ENCODE results near the gene DCUN1D2. TPM values are rescaled to one million over a fixed set of nuclear protein-coding genes. Genes with fewer than 3 reads are reported as not detected.
"Not testable (repeated sequence)": the region's sequence is repeated elsewhere in the genome, so short reads cannot be mapped to it uniquely, and the experiment has no call there.

DCUN1D2 gene
- total and polyA plus RNA-seq, 7 experiments from 2014 or later: 6.8 to 31.9 (median 23.1) TPM

GRCh38 chr13:113475280-113475679 is 15.2 kb downstream of the DCUN1D2 start:
- Mint-ChIP-seq H3K9me3 (no peaks in the 10 kb centered on the region), H3K4me3 (no peak overlapping the region), H3K27me3 (no peaks in the 10 kb centered on the region), H3K36me3 (peaks cover 10 to 87% (median 38%) of the 10 kb centered on the region in 5 donors), H3K27ac (no peak overlapping the region), H3K4me1 (peaks cover 0 to 7% (median 0%) of the 10 kb centered on the region in 7 donors)
- intact Hi-C loops (cut with micrococcal nuclease): no loop called here
- Histone ChIP-seq H3K4me3 (ENCODE audit: low read length) (no peak overlapping the region), H3K36me3 (ENCODE audit: control insufficient read depth in 2 of 3, insufficient read depth in 3 of 3, low read length in 3 of 3) (peaks cover 0 to 17% (median 0%) of the 10 kb centered on the region in 3 experiments), H3K9me3 (ENCODE audit: control insufficient read depth in 2 of 3, low read length in 3 of 3) (no peaks in the 10 kb centered on the region), H3K27ac (ENCODE audit: low read depth, low read length) (no peak overlapping the region), H3K27me3 (ENCODE audit: control insufficient read depth in 2 of 2, insufficient read depth in 2 of 2, low read length in 2 of 2) (no peaks in the 10 kb centered on the region), H3K4me1 (ENCODE audit: control insufficient read depth in 2 of 2, insufficient read depth in 2 of 2, low read length in 2 of 2) (no peaks in the 10 kb centered on the region)
- DNase-seq (no peak), ATAC-seq (no peak)
- CTCF ChIA-PET: no interaction called here
- POLR2A ChIA-PET: no interaction called here

- CTCF ChIA-PET: no interaction called here
Measured at GRCh38 chr13:113474179-113474578, 16.3 kb downstream of the DCUN1D2 start.

GRCh38 chr13:113472355-113473025 is 18.0 kb downstream of the DCUN1D2 start:
- Histone ChIP-seq H3K9me3 (ENCODE audit: control insufficient read depth in 2 of 3, low read length in 3 of 3) (no peaks in the 10 kb centered on the region), H3K4me3 (ENCODE audit: low read length) (no peak overlapping the region), H3K27me3 (ENCODE audit: control insufficient read depth in 2 of 2, insufficient read depth in 2 of 2, low read length in 2 of 2) (no peaks in the 10 kb centered on the region), H3K36me3 (ENCODE audit: control insufficient read depth in 2 of 3, insufficient read depth in 3 of 3, low read length in 3 of 3) (peaks cover 0 to 17% (median 0%) of the 10 kb centered on the region in 3 experiments), H3K4me1 (ENCODE audit: control insufficient read depth in 2 of 2, insufficient read depth in 2 of 2, low read length in 2 of 2) (no peaks in the 10 kb centered on the region), H3K27ac (ENCODE audit: low read depth, low read length) (no peak overlapping the region)
- intact Hi-C loops (cut with micrococcal nuclease): no loop called here
- H3K27me3 Mint-ChIP-seq: no peaks in the 10 kb centered on the region
- no peak for DNase-seq
- H3K27ac Mint-ChIP-seq: no peak overlapping the region
- ChIA-PET CTCF (interaction anchor here (0.6 kb wide), 1 partner anchor 552 kb away, joined by 3 read pairs; no protein-coding TSS in a partner anchor), POLR2A (no interaction called here)
- no peak for ATAC-seq
- H3K4me3 Mint-ChIP-seq: no peak overlapping the region
- peaks cover 6 to 79% (median 32%) of the 10 kb centered on the region in 5 donors for H3K36me3 Mint-ChIP-seq
- peaks cover 0 to 7% (median 0%) of the 10 kb centered on the region in 7 donors for H3K4me1 Mint-ChIP-seq
- H3K9me3 Mint-ChIP-seq: no peaks in the 10 kb centered on the region

More at GRCh38 chr13:113474179-113474578, 16.3 kb downstream of the DCUN1D2 start:
- H3K27ac Mint-ChIP-seq: no peak overlapping the region
- POLR2A ChIA-PET: no interaction called here
- H3K4me3 Mint-ChIP-seq: no peak overlapping the region
- Histone ChIP-seq H3K27ac (ENCODE audit: low read depth, low read length) (no peak overlapping the region), H3K9me3 (ENCODE audit: control insufficient read depth in 2 of 3, low read length in 3 of 3) (no peaks in the 10 kb centered on the region), H3K36me3 (ENCODE audit: control insufficient read depth in 2 of 3, insufficient read depth in 3 of 3, low read length in 3 of 3) (peaks cover 0 to 17% (median 0%) of the 10 kb centered on the region in 3 experiments), H3K4me1 (ENCODE audit: control insufficient read depth in 2 of 2, insufficient read depth in 2 of 2, low read length in 2 of 2) (no peaks in the 10 kb centered on the region), H3K4me3 (ENCODE audit: low read length) (no peak overlapping the region), H3K27me3 (ENCODE audit: control insufficient read depth in 2 of 2, insufficient read depth in 2 of 2, low read length in 2 of 2) (no peaks in the 10 kb centered on the region)
- H3K4me1 Mint-ChIP-seq: peaks cover 0 to 7% (median 0%) of the 10 kb centered on the region in 7 donors
- peaks cover 9 to 83% (median 38%) of the 10 kb centered on the region in 5 donors for H3K36me3 Mint-ChIP-seq
- intact Hi-C loops (cut with micrococcal nuclease): no loop called here
- ATAC-seq (peak; percentile 44), DNase-seq (no peak)
- H3K27me3 Mint-ChIP-seq: no peaks in the 10 kb centered on the region
- H3K9me3 Mint-ChIP-seq: no peaks in the 10 kb centered on the region

GRCh38 chr13:113471844-113472243 is 18.7 kb downstream of the DCUN1D2 start:
- no peaks in the 10 kb centered on the region for H3K27me3 Mint-ChIP-seq
- peaks cover 0 to 7% (median 0%) of the 10 kb centered on the region in 7 donors for H3K4me1 Mint-ChIP-seq
- no peak overlapping the region for H3K27ac Mint-ChIP-seq
- ChIA-PET CTCF (interaction anchor here (0.6 kb wide), 1 partner anchor 551 kb away, joined by 3 read pairs; no protein-coding TSS in a partner anchor), POLR2A (no interaction called here)
- H3K9me3 Mint-ChIP-seq: no peaks in the 10 kb centered on the region
- H3K4me3 Mint-ChIP-seq: no peak overlapping the region
- Histone ChIP-seq H3K4me1 (ENCODE audit: control insufficient read depth in 2 of 2, insufficient read depth in 2 of 2, low read length in 2 of 2) (no peaks in the 10 kb centered on the region), H3K4me3 (ENCODE audit: low read length) (no peak overlapping the region), H3K27ac (ENCODE audit: low read depth, low read length) (no peak overlapping the region), H3K9me3 (ENCODE audit: control insufficient read depth in 2 of 3, low read length in 3 of 3) (no peaks in the 10 kb centered on the region), H3K36me3 (ENCODE audit: control insufficient read depth in 2 of 3, insufficient read depth in 3 of 3, low read length in 3 of 3) (peaks cover 0 to 23% (median 0%) of the 10 kb centered on the region in 3 experiments), H3K27me3 (ENCODE audit: control insufficient read depth in 2 of 2, insufficient read depth in 2 of 2, low read length in 2 of 2) (no peaks in the 10 kb centered on the region)
- peaks cover 3 to 79% (median 25%) of the 10 kb centered on the region in 5 donors for H3K36me3 Mint-ChIP-seq
- intact Hi-C loops (cut with micrococcal nuclease): no loop called here
- ATAC-seq (no peak), DNase-seq (no peak)

GRCh38 chr13:113470635-113471163 is 19.8 kb downstream of the DCUN1D2 start:
- peaks cover 0 to 17% (median 0%) of the 10 kb centered on the region in 3 experiments for H3K36me3 ChIP-seq (ENCODE audit: control insufficient read depth in 2 of 3, insufficient read depth in 3 of 3, low read length in 3 of 3)
- ATAC-seq; H3K4me1 ChIP-seq (ENCODE audit: control insufficient read depth in 2 of 2, insufficient read depth in 2 of 2, low read length in 2 of 2); H3K4me1 Mint-ChIP-seq; intact Hi-C loops (cut with micrococcal nuclease); H3K9me3 ChIP-seq (ENCODE audit: control insufficient read depth in 2 of 3, low read length in 3 of 3); H3K4me3 Mint-ChIP-seq; H3K9me3 Mint-ChIP-seq; H3K27me3 ChIP-seq (ENCODE audit: control insufficient read depth in 2 of 2, insufficient read depth in 2 of 2, low read length in 2 of 2); POLR2A ChIA-PET; H3K27me3 Mint-ChIP-seq; DNase-seq; CTCF ChIA-PET; H3K27ac Mint-ChIP-seq; H3K4me3 ChIP-seq (ENCODE audit: low read length); H3K27ac ChIP-seq (ENCODE audit: low read depth, low read length): not testable (repeated sequence)
- H3K36me3 Mint-ChIP-seq: peaks cover 0 to 68% (median 16%) of the 10 kb centered on the region in 5 donors

GRCh38 chr13:113470073-113470472 is 20.4 kb downstream of the DCUN1D2 start:
- intact Hi-C loops (cut with micrococcal nuclease): no loop called here
- Histone ChIP-seq H3K4me1 (ENCODE audit: control insufficient read depth in 2 of 2, insufficient read depth in 2 of 2, low read length in 2 of 2) (peaks cover 0 to 4% of the 10 kb centered on the region in 2 donors), H3K36me3 (ENCODE audit: control insufficient read depth in 2 of 3, insufficient read depth in 3 of 3, low read length in 3 of 3) (peaks cover 0 to 12% (median 0%) of the 10 kb centered on the region in 3 experiments), H3K27me3 (ENCODE audit: control insufficient read depth in 2 of 2, insufficient read depth in 2 of 2, low read length in 2 of 2) (no peaks in the 10 kb centered on the region), H3K9me3 (ENCODE audit: control insufficient read depth in 2 of 3, low read length in 3 of 3) (no peaks in the 10 kb centered on the region), H3K27ac (ENCODE audit: low read depth, low read length) (no peak overlapping the region), H3K4me3 (ENCODE audit: low read length) (no peak overlapping the region)
- CTCF ChIA-PET: no interaction called here
- POLR2A ChIA-PET: no interaction called here
- Mint-ChIP-seq H3K27ac (no peak overlapping the region), H3K4me1 (peaks cover 0 to 7% (median 5%) of the 10 kb centered on the region in 7 donors), H3K9me3 (no peaks in the 10 kb centered on the region), H3K27me3 (no peaks in the 10 kb centered on the region), H3K36me3 (peaks cover 0 to 63% (median 16%) of the 10 kb centered on the region in 5 donors), H3K4me3 (no peak overlapping the region)
- ATAC-seq: no peak
- no peak for DNase-seq

Data from naive thymus-derived CD4-positive, alpha-beta T cell (primary cell).